OCI-LY1 (cell line): ENCODE results near the gene EN1.

Experiments
- H2AFZ ChIP-seq: fragments of 200-600 bp; sonication (generic), shearing (Covaris generic); 2 replicates; pipeline ENCODE4 v1.6.0; 2014; ENCODE audit warnings: antibody characterized with exemption, mild to moderate bottlenecking, low read length
- H3F3A ChIP-seq: fragments of 200-600 bp; sonication (generic), shearing (Covaris generic); 2 replicates; pipeline ENCODE4 v1.6.0; 2014; ENCODE audit warnings: mild to moderate bottlenecking, antibody characterized with exemption, low read length, moderate library complexity; ENCODE audit not compliant: insufficient read depth
- H3K27ac ChIP-seq: fragments of 200-600 bp; sonication (generic); 2 replicates; pipeline ENCODE4 v1.5.1; 2014; ENCODE audit warnings: low read length, mixed run types, mild to moderate bottlenecking, low read depth; ENCODE audit not compliant: poor library complexity, severe bottlenecking
- H3K27me3 ChIP-seq: fragments of 200-600 bp; sonication (generic); 2 replicates; pipeline ENCODE4 v1.6.0; 2014; ENCODE audit warnings: antibody characterized with exemption, mild to moderate bottlenecking, low read length, moderate library complexity; ENCODE audit not compliant: insufficient read depth
- H3K36me3 ChIP-seq: fragments of 200-600 bp; sonication (generic); 2 replicates; pipeline ENCODE4 v1.6.1; 2014; ENCODE audit warnings: mild to moderate bottlenecking, antibody characterized with exemption, low read length, moderate library complexity, mixed read lengths; ENCODE audit not compliant: insufficient read depth
- H3K4me1 ChIP-seq: fragments of 200-600 bp; sonication (generic); 2 replicates; pipeline ENCODE4 v1.5.1; 2014; ENCODE audit warnings: mild to moderate bottlenecking, low read length, moderate library complexity; ENCODE audit not compliant: insufficient read depth, severe bottlenecking
- H3K4me2 ChIP-seq: fragments of 200-600 bp; sonication (generic), shearing (Covaris generic); 2 replicates; pipeline ENCODE4 v1.6.1; 2014; ENCODE audit warnings: low read length
- H3K4me3 ChIP-seq: fragments of 200-600 bp; sonication (generic); 2 replicates; pipeline ENCODE4 v1.5.1; 2014; ENCODE audit warnings: low read length, low read depth, mild to moderate bottlenecking, mixed read lengths; ENCODE audit not compliant: poor library complexity, severe bottlenecking
- H3K79me2 ChIP-seq: fragments of 200-600 bp; shearing (Covaris generic); 2 replicates; pipeline ENCODE4 v1.6.1; 2016; ENCODE audit warnings: mixed run types, low read length, mixed read lengths; ENCODE audit not compliant: insufficient read depth
- H3K9ac ChIP-seq: fragments of 200-600 bp; sonication (generic), shearing (Covaris generic); 2 replicates; pipeline ENCODE4 v1.6.1; 2014; ENCODE audit warnings: mild to moderate bottlenecking, low read length, mixed read lengths
- H3K9me2 ChIP-seq: fragments of 200-600 bp; sonication (generic), shearing (Covaris generic); 2 replicates; pipeline ENCODE4 v1.6.1; 2014; ENCODE audit warnings: low read depth, mild to moderate bottlenecking, low read length, mixed read lengths
- H3K9me3 ChIP-seq: fragments of 200-600 bp; shearing (Covaris generic); 2 replicates; pipeline ENCODE4 v1.6.1; 2014; ENCODE audit warnings: low read length, mixed read lengths
- H4K20me1 ChIP-seq: fragments of 200-600 bp; sonication (generic), shearing (Covaris generic); 2 replicates; pipeline ENCODE4 v1.6.0; 2016; ENCODE audit warnings: mild to moderate bottlenecking, low read length; ENCODE audit not compliant: insufficient read depth
- EZH2 ChIP-seq: fragments of 200-600 bp; sonication (generic), shearing (Covaris generic); IDR thresholded peaks from 2 replicates; pipeline ENCODE4 v1.8.0; 2017; ENCODE audit warnings: borderline replicate concordance, mixed run types, mild to moderate bottlenecking, antibody characterized with exemption, low read length, moderate library complexity, mixed read lengths
- TF ChIP-seq, protein P1 (sequence below): fragments of 200-600 bp; sonication (generic), shearing (Covaris generic); IDR thresholded peaks from 2 replicates; pipeline ENCODE4 v1.5.1; 2017; ENCODE audit warnings: mild to moderate bottlenecking, antibody characterized with exemption, low read length, moderate library complexity, mixed read lengths

EN1 gene

DNA sequence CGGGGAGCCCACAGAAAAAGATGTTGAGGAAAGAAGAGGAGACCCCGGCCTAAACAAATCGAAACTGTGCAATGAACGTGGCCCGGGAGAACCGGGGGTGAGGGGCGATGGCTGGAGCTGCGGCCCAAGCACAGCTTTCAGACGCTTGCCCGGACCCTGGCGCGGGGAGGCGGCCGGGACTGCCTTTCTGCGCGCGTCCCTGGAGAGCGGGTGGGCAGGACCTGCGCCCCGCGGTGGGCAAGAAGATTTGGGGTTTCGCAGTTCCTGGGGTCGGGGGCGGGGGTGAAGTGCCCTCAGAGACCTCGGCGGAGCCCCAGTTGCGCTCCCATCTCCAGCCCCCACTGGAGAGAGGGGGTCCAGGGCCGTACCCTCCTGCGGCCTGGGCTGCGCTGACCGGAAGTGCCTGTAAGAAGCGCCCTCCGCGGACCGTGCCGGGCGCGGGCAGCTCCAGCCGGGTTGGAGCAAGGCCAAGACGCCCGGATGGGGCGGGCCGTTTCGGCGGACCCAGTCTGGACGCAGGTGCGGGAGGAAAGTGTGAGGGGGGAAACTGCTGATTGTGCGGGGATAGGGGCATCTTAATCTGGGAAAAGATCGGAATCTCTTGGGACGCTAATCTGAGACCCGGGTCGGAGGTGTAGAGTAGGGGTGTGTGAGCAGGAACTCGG lies 11.6 kb downstream of the EN1 start:
- H3K79me2 ChIP-seq, result no peaks in the 10 kb centered on the region
- no peaks in the 10 kb centered on the region for H3K4me1 ChIP-seq
- no peaks in the 10 kb centered on the region for H3F3A ChIP-seq
- no peaks in the 10 kb centered on the region for H3K36me3 ChIP-seq
- no peak overlapping the region for H2AFZ ChIP-seq
- no peaks in the 10 kb centered on the region for H3K9me3 ChIP-seq
- no peak overlapping the region for H3K9ac ChIP-seq
- H3K4me3 ChIP-seq, result no peak overlapping the region
- no peak for TF ChIP-seq EZH2
- TF ChIP-seq, protein P1, sequence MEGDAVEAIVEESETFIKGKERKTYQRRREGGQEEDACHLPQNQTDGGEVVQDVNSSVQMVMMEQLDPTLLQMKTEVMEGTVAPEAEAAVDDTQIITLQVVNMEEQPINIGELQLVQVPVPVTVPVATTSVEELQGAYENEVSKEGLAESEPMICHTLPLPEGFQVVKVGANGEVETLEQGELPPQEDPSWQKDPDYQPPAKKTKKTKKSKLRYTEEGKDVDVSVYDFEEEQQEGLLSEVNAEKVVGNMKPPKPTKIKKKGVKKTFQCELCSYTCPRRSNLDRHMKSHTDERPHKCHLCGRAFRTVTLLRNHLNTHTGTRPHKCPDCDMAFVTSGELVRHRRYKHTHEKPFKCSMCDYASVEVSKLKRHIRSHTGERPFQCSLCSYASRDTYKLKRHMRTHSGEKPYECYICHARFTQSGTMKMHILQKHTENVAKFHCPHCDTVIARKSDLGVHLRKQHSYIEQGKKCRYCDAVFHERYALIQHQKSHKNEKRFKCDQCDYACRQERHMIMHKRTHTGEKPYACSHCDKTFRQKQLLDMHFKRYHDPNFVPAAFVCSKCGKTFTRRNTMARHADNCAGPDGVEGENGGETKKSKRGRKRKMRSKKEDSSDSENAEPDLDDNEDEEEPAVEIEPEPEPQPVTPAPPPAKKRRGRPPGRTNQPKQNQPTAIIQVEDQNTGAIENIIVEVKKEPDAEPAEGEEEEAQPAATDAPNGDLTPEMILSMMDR, result no peak
- H3K4me2 ChIP-seq, result no peak overlapping the region
- H3K27ac ChIP-seq, result no peak overlapping the region
- no peaks in the 10 kb centered on the region for H4K20me1 ChIP-seq
- H3K9me2 ChIP-seq, result no peaks in the 10 kb centered on the region
- H3K27me3 ChIP-seq, result no peaks in the 10 kb centered on the region; the same call in 1 of the 2 replicates

- H3K9ac ChIP-seq, result no peak overlapping the region
- TF ChIP-seq, protein P1, result no peak
- no peak for TF ChIP-seq EZH2
- H3K9me2 ChIP-seq, result no peaks in the 10 kb centered on the region
- H4K20me1 ChIP-seq, result no peaks in the 10 kb centered on the region
- no peak overlapping the region for H3K4me3 ChIP-seq
- no peaks in the 10 kb centered on the region for H3K4me1 ChIP-seq
- no peaks in the 10 kb centered on the region for H3K9me3 ChIP-seq
- no peaks in the 10 kb centered on the region for H3K36me3 ChIP-seq
- no peak overlapping the region for H3K27ac ChIP-seq
- no peaks in the 10 kb centered on the region for H3K79me2 ChIP-seq
- H3K27me3 ChIP-seq, result no peaks in the 10 kb centered on the region; the same call in 1 of the 2 replicates
- H2AFZ ChIP-seq, result no peak overlapping the region
- no peak overlapping the region for H3K4me2 ChIP-seq
- no peaks in the 10 kb centered on the region for H3F3A ChIP-seq
Measured at GRCh38 chr2:118834901-118835745, 12.3 kb downstream of the EN1 start.

DNA sequence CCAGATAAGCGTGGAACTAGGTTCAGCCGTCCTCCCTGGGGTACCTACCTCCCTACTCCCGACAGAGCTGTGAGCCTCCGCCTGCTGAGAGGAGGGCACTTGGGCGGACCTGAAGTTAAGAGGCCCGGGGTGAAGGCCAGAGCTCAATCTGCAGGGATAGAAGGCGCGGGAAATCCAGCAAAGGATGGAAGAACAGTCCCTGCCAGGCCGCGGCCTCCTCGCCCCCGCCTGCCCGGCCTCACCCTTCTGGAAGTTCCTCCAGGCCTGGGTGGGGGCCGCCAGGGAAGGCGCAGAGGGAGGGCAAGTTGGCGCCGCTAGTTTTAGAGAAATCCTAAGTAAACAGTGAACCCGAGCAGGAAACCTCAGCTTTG lies 13.0 kb downstream of the EN1 start:
- no peak overlapping the region for H3K9ac ChIP-seq
- H3K4me1 ChIP-seq, result no peaks in the 10 kb centered on the region
- H2AFZ ChIP-seq, result no peak overlapping the region
- no peaks in the 10 kb centered on the region for H3K9me3 ChIP-seq
- TF ChIP-seq EZH2, result no peak
- TF ChIP-seq, protein P1, result no peak
- H3K9me2 ChIP-seq, result no peaks in the 10 kb centered on the region
- H3K27ac ChIP-seq, result no peak overlapping the region
- no peaks in the 10 kb centered on the region; the same call in 1 of the 2 replicates for H3K27me3 ChIP-seq
- no peaks in the 10 kb centered on the region for H3F3A ChIP-seq
- H3K4me3 ChIP-seq, result no peak overlapping the region
- no peaks in the 10 kb centered on the region for H3K36me3 ChIP-seq
- H3K4me2 ChIP-seq, result no peak overlapping the region
- no peaks in the 10 kb centered on the region for H3K79me2 ChIP-seq
- no peaks in the 10 kb centered on the region for H4K20me1 ChIP-seq
